ENCODE measurements around the gene SEC14L3.

Gene SEC14L3

GRCh38 chr22:30507670-30508069 is 35.9 kb upstream of the SEC14L3 start:
- Histone ChIP-seq H3K36me3 (no peaks in the 10 kb centered on the region), H3K27me3 (peaks cover 0 to 5% (median 0%) of the 10 kb centered on the region in 11 experiments; a peak in 1 of 22 replicates), H4K20me1 (no peaks in the 10 kb centered on the region), H3K4me3 (no peak overlapping the region), H3K27ac (no peak overlapping the region), H3K4me2 (no peak overlapping the region), H3K4me1 (no peaks in the 10 kb centered on the region), H3K9me3 (replicated peaks in 1 of 11) (peaks cover 9 to 14% (median 14%) of the 10 kb centered on the region in 11 experiments; a peak in 19 of 22 replicates), H3K9ac (no peak overlapping the region)
- TF ChIP-seq Cebpa-rat (IDR thresholded peaks at IDR 0.05) = no peak

- no peak for TF ChIP-seq Cebpa-rat (IDR thresholded peaks at IDR 0.05)
- Histone ChIP-seq H3K27ac (no peak overlapping the region), H3K4me2 (no peak overlapping the region), H4K20me1 (no peaks in the 10 kb centered on the region), H3K9me3 (replicated peaks in 1 of 11) (peaks cover under 1 to 5% (median 3%) of the 10 kb centered on the region in 11 experiments; a peak in 14 of 22 replicates), H3K4me3 (no peak overlapping the region), H3K9ac (no peak overlapping the region), H3K4me1 (no peaks in the 10 kb centered on the region), H3K36me3 (no peaks in the 10 kb centered on the region), H3K27me3 (peaks cover 0 to 5% (median 0%) of the 10 kb centered on the region in 11 experiments; a peak in 1 of 22 replicates)
These were observed 34.7 kb upstream of the SEC14L3 start for GRCh38 chr22:30506507-30506968.

- no peaks in the 10 kb centered on the region for H3K36me3 ChIP-seq
- no peak overlapping the region for H3K4me2 ChIP-seq
- no peaks in the 10 kb centered on the region for H4K20me1 ChIP-seq
- no peak overlapping the region for H3K9ac ChIP-seq
- no peak for TF ChIP-seq Cebpa-rat (IDR thresholded peaks at IDR 0.05)
- peaks cover 0 to 5% (median 0%) of the 10 kb centered on the region in 11 experiments; a peak in 1 of 22 replicates for H3K27me3 ChIP-seq
- H3K4me1 ChIP-seq = no peaks in the 10 kb centered on the region
- no peak overlapping the region for H3K4me3 ChIP-seq
- no peaks in the 10 kb centered on the region for H3K9me3 ChIP-seq (replicated peaks in 1 of 11)
- H3K27ac ChIP-seq = no peak overlapping the region
These were observed 31.7 kb upstream of the SEC14L3 start for GRCh38 chr22:30503551-30503950.

GRCh38 chr22:30502911-30503310 is 31.1 kb upstream of the SEC14L3 start:
- Histone ChIP-seq H3K9ac (no peak overlapping the region), H3K4me1 (no peaks in the 10 kb centered on the region), H3K36me3 (no peaks in the 10 kb centered on the region), H3K27me3 (peaks cover 0 to 5% (median 0%) of the 10 kb centered on the region in 11 experiments; a peak in 1 of 22 replicates), H3K27ac (no peak overlapping the region), H3K4me2 (no peak overlapping the region), H3K9me3 (replicated peaks in 1 of 11) (no peaks in the 10 kb centered on the region), H4K20me1 (no peaks in the 10 kb centered on the region), H3K4me3 (no peak overlapping the region)
- no peak for TF ChIP-seq Cebpa-rat (IDR thresholded peaks at IDR 0.05)

GRCh38 chr22:30502153-30502552 is 30.3 kb upstream of the SEC14L3 start:
- no peak overlapping the region for H3K9ac ChIP-seq
- TF ChIP-seq Cebpa-rat (IDR thresholded peaks at IDR 0.05) = no peak
- H3K9me3 ChIP-seq (replicated peaks in 1 of 11) = no peaks in the 10 kb centered on the region
- H3K4me2 ChIP-seq = no peak overlapping the region
- H3K27me3 ChIP-seq = peaks cover 0 to 5% (median 0%) of the 10 kb centered on the region in 11 experiments; a peak in 1 of 22 replicates
- no peaks in the 10 kb centered on the region for H3K4me1 ChIP-seq
- no peak overlapping the region for H3K27ac ChIP-seq
- H4K20me1 ChIP-seq = no peaks in the 10 kb centered on the region
- H3K4me3 ChIP-seq = no peak overlapping the region
- H3K36me3 ChIP-seq = no peaks in the 10 kb centered on the region

GRCh38 chr22:30500628-30501027 is 28.8 kb upstream of the SEC14L3 start:
- Histone ChIP-seq H3K36me3 (no peaks in the 10 kb centered on the region), H3K27ac (no peak overlapping the region), H3K4me1 (no peaks in the 10 kb centered on the region), H4K20me1 (no peaks in the 10 kb centered on the region), H3K9ac (no peak overlapping the region), H3K4me2 (no peak overlapping the region), H3K4me3 (no peak overlapping the region), H3K27me3 (peaks cover 0 to 5% (median 0%) of the 10 kb centered on the region in 11 experiments; a peak in 1 of 22 replicates), H3K9me3 (replicated peaks in 1 of 11) (no peaks in the 10 kb centered on the region)
- TF ChIP-seq Cebpa-rat (IDR thresholded peaks at IDR 0.05) = no peak

- no peak overlapping the region for H3K4me2 ChIP-seq
- H3K36me3 ChIP-seq = no peaks in the 10 kb centered on the region
- H3K4me1 ChIP-seq = no peaks in the 10 kb centered on the region
- H3K27ac ChIP-seq = no peak overlapping the region
- no peak overlapping the region for H3K4me3 ChIP-seq
- no peaks in the 10 kb centered on the region for H3K9me3 ChIP-seq (replicated peaks in 1 of 11)
- H3K9ac ChIP-seq = no peak overlapping the region
- H3K27me3 ChIP-seq = no peaks in the 10 kb centered on the region
- no peak for TF ChIP-seq Cebpa-rat (IDR thresholded peaks at IDR 0.05)
- H4K20me1 ChIP-seq = no peaks in the 10 kb centered on the region
These were observed 25.8 kb upstream of the SEC14L3 start for GRCh38 chr22:30497466-30498150.

- no peak overlapping the region for H3K9ac ChIP-seq
- no peaks in the 10 kb centered on the region for H3K36me3 ChIP-seq
- no peak overlapping the region for H3K27ac ChIP-seq
- no peak overlapping the region for H3K4me3 ChIP-seq
- H3K4me1 ChIP-seq = no peaks in the 10 kb centered on the region
- H3K9me3 ChIP-seq (replicated peaks in 1 of 11) = no peaks in the 10 kb centered on the region
- no peak overlapping the region for H3K4me2 ChIP-seq
- no peaks in the 10 kb centered on the region for H4K20me1 ChIP-seq
- no peak for TF ChIP-seq Cebpa-rat (IDR thresholded peaks at IDR 0.05)
- H3K27me3 ChIP-seq = no peaks in the 10 kb centered on the region
These were observed 23.4 kb upstream of the SEC14L3 start for GRCh38 chr22:30495041-30495784.

- H4K20me1 ChIP-seq = no peaks in the 10 kb centered on the region
- no peak overlapping the region for H3K4me2 ChIP-seq
- no peaks in the 10 kb centered on the region for H3K36me3 ChIP-seq
- H3K9ac ChIP-seq = no peak overlapping the region
- no peaks in the 10 kb centered on the region for H3K9me3 ChIP-seq (replicated peaks in 1 of 11)
- H3K4me1 ChIP-seq = peaks cover 0 to 18% (median 5%) of the 10 kb centered on the region in 10 experiments; a peak in 10 of 20 replicates
- TF ChIP-seq Cebpa-rat (IDR thresholded peaks at IDR 0.05) = no peak
- no peaks in the 10 kb centered on the region for H3K27me3 ChIP-seq
- H3K27ac ChIP-seq = no peak overlapping the region
- H3K4me3 ChIP-seq = no peak overlapping the region
These were observed 20.3 kb upstream of the SEC14L3 start for GRCh38 chr22:30492144-30492543.

Data from BLaER1 treated with 17β-estradiol and CSF1 and Interleukin-3, amounts not matched to agents 10 nM and 100 nM (cell line).